Uterus (tissue), 4 donors: ENCODE data around the gene TK1. TPM values are rescaled to one million over a fixed set of nuclear protein-coding genes. Genes with fewer than 3 reads are reported as not detected.

Source experiments
- DNase-seq, 2 donors: peaks; one replicate each; pipeline ENCODE4 v3.0.0-alpha.2; 2019 to 2020
- H3K27ac ChIP-seq, 2 donors: fragments of 200-600 bp; sonication (generic); 1 replicate in 1 of 2; 2 replicates in 1 of 2; pipeline ENCODE4 v1.5.1; 2016 to 2018
- H3K27me3 ChIP-seq, 2 donors: fragments of 200-600 bp; sonication (generic); one replicate each; pipeline ENCODE4 v1.5.1; 2018 to 2019; ENCODE audit warnings: control low read depth in 1 of 2
- H3K36me3 ChIP-seq, 2 donors: fragments of 200-600 bp; sonication (generic); one replicate each; pipeline ENCODE4 v1.5.1; 2019; ENCODE audit warnings: control low read depth in 1 of 2
- H3K4me1 ChIP-seq, 2 donors: fragments of 200-600 bp; sonication (generic); one replicate each; pipeline ENCODE4 v1.5.1; 2018 to 2019; ENCODE audit warnings: control low read depth in 1 of 2
- H3K4me3 ChIP-seq, 2 donors: fragments of 200-600 bp; sonication (generic); 1 replicate in 1 of 2; 2 replicates in 1 of 2; pipeline ENCODE4 v1.5.1; 2018 to 2019; ENCODE audit warnings: mild to moderate bottlenecking in 1 of 2
- H3K9me3 ChIP-seq, 2 donors: fragments of 200-600 bp; sonication (generic); one replicate each; pipeline ENCODE4 v1.5.1; 2019; ENCODE audit warnings: control low read depth in 1 of 2
- CTCF ChIP-seq, 4 experiments: fragments of 200-600 bp in 2 of 4; fragments of 450-650 bp in 2 of 4; sonication (generic) in 2 of 4; IDR thresholded peaks; one replicate each; pipeline ENCODE4 v1.5.1; 2016 to 2019; ENCODE audit warnings: antibody characterized with exemption in 4 of 4, mild to moderate bottlenecking in 2 of 4, moderate library complexity in 1 of 4
- POLR2A ChIP-seq, 2 donors: fragments of 450-650 bp; IDR thresholded peaks; one replicate each; pipeline ENCODE4 v1.6.1; 2016; ENCODE audit warnings: antibody characterized with exemption in 2 of 2, mild to moderate bottlenecking in 1 of 2, moderate library complexity in 1 of 2
- intact Hi-C: fragments of 100-400 bp; cut with DNase I; formaldehyde crosslinking; loops from one replicate; pipeline ENCODE4 v1.15.1; 2023; ENCODE audit warnings: low total_unique reads
- small RNA-seq: library from RNA; depleted of rRNA; stranded (forward); fragments of <200 nt; gene quantifications from one replicate; pipeline ENCODE3, GENCODE V24; 2016
- total RNA-seq, 4 donors: library from RNA; depleted of rRNA in 3 of 4; stranded (reverse); fragments of >200 nt in 3 of 4; gene quantifications; one replicate each; pipeline versions ENCODE4 v1.1.0 to v1.2.4, GENCODE V29; 2014 to 2023
- donor health status: DM: yes; HTN: yes; CAD: no.

The TK1 gene
- total RNA-seq, 4 donors from 2014 or later = 1.4 to 40.8 TPM; not detected in 2

GRCh38 chr17:78125138-78125913 is 61.5 kb downstream of the TK1 start:
- Histone ChIP-seq H3K9me3 (no peaks in the 10 kb centered on the region), H3K4me1 (peaks cover 0 to 18% of the 10 kb centered on the region in 2 donors), H3K36me3 (no peaks in the 10 kb centered on the region), H3K27ac (peak overlapping the region in 1 of 2 donors; percentile 57), H3K4me3 (no peak overlapping the region), H3K27me3 (peaks cover 0 to 10% of the 10 kb centered on the region in 2 donors)
- intact Hi-C loops = no loop called here
- TF ChIP-seq CTCF (IDR thresholded peaks at IDR 0.05) (no peak), POLR2A (IDR thresholded peaks at IDR 0.05) (no peak)
- DNase-seq = no peak

GRCh38 chr17:78124836-78125137 is 62.1 kb downstream of the TK1 start:
- H3K36me3 ChIP-seq = no peaks in the 10 kb centered on the region
- intact Hi-C loops = no loop called here
- DNase-seq = no peak
- TF ChIP-seq POLR2A (IDR thresholded peaks at IDR 0.05) = no peak
- TF ChIP-seq CTCF (IDR thresholded peaks at IDR 0.05) = no peak
- peaks cover 0 to 18% of the 10 kb centered on the region in 2 donors for H3K4me1 ChIP-seq
- no peak overlapping the region for H3K4me3 ChIP-seq
- H3K27me3 ChIP-seq = peaks cover 0 to 10% of the 10 kb centered on the region in 2 donors
- no peak overlapping the region for H3K27ac ChIP-seq
- H3K9me3 ChIP-seq = no peaks in the 10 kb centered on the region

Small RNA genes within 50 kb of the gene (small RNA-seq; reads per million reads assigned to genes)
- gene AC087645.1 = not detected

Other genes starting within 250 kb of the TK1 start
- gene TNRC6C, start 228.3 kb downstream of the TK1 start, total RNA-seq = 10 to 100 TPM in 2 of 4 donors, 1 to 10 TPM in 2; 4.6 to 68.0 (median 11.8) TPM
- gene TMC6, start 58.3 kb downstream of the TK1 start, total RNA-seq = 10 to 100 TPM in 3 of 4 donors, 1 to 10 TPM in 1; 8.2 to 56.1 (median 16.1) TPM
- 10 to 100 TPM in 1 of 4 donors, 1 to 10 TPM in 2, under 1 TPM in 1; 0.51 to 20.1 (median 3.1) TPM for gene TMC8, start 56.3 kb downstream of the TK1 start, total RNA-seq
- under 1 TPM in 1 of 4 donors, not detected in 3; 0.62 TPM for gene C17orf99, start 40.7 kb downstream of the TK1 start, total RNA-seq
- 10 to 100 TPM; 16.7 to 83.2 (median 49.1) TPM for gene SYNGR2, start 18.5 kb downstream of the TK1 start, total RNA-seq
- gene AFMID, start 310 bp upstream of the TK1 start, total RNA-seq = 10 to 100 TPM; 21.2 to 38.4 (median 23.7) TPM
- gene BIRC5, start 27.2 kb upstream of the TK1 start, total RNA-seq = 10 to 100 TPM in 2 of 4 donors, not detected in 2; 26.3 to 29.7 TPM
- gene TMEM235, start 44.6 kb upstream of the TK1 start, total RNA-seq = not detected
- gene SOCS3, start 173.0 kb upstream of the TK1 start, total RNA-seq = 100 to 1,000 TPM in 1 of 4 donors, 10 to 100 TPM in 3; 20.9 to 101 (median 39.5) TPM
- gene PGS1, start 191.6 kb upstream of the TK1 start, total RNA-seq = 10 to 100 TPM; 12.9 to 75.4 (median 63.1) TPM